GM18951 (cell line): ENCODE measurements around the gene AGFG2.

ENCODE experiments used
- POLR2A ChIP-seq: IDR thresholded peaks from 4 replicates; pipeline ENCODE4 v1.6.1; 2011; ENCODE audit warnings: mild to moderate bottlenecking; ENCODE audit not compliant: insufficient read length, insufficient read depth; ENCODE audit errors: extremely low read depth
- in situ Hi-C: fragments of 300-500 bp; cut with MboI; formaldehyde crosslinking; loops from one replicate; pipeline ENCODE4 v1.12.0; 2022; ENCODE audit warnings: low sequenced_read_pairs, mixed read lengths, inconsistent platforms; ENCODE audit not compliant: unreplicated experiment

AGFG2 gene

GRCh38 chr7:100568176-100568895, 29.3 kb downstream of the AGFG2 start:
- peak; percentile 8 for TF ChIP-seq POLR2A
- in situ Hi-C loops: no loop called here

GRCh38 chr7:100568896-100569844, 30.2 kb downstream of the AGFG2 start:
- in situ Hi-C loops: no loop called here

GRCh38 chr7:100570954-100571828, 32.2 kb downstream of the AGFG2 start:
- in situ Hi-C loops: no loop called here

More at GRCh38 chr7:100568896-100569844, 30.2 kb downstream of the AGFG2 start:
- TF ChIP-seq POLR2A: no peak

GRCh38 chr7:100571829-100572116, 32.8 kb downstream of the AGFG2 start:
- in situ Hi-C loops: no loop called here
- no peak for TF ChIP-seq POLR2A

More at GRCh38 chr7:100570954-100571828, 32.2 kb downstream of the AGFG2 start:
- TF ChIP-seq POLR2A: no peak

GRCh38 chr7:100572281-100572948, 33.4 kb downstream of the AGFG2 start:
- in situ Hi-C loops: no loop called here
- TF ChIP-seq POLR2A: no peak

- TF ChIP-seq POLR2A: no peak
- in situ Hi-C loops: no loop called here
Observed at GRCh38 chr7:100572949-100573675, 34.1 kb downstream of the AGFG2 start.

- TF ChIP-seq POLR2A: no peak
- in situ Hi-C loops: no loop called here
Observed at GRCh38 chr7:100573691-100574361, 34.8 kb downstream of the AGFG2 start, which contains the start of gene SAP25. Gene SAP25 (minus strand): TSS chr7:100573900. CDS start chr7:100573742, 158 bp downstream.

GRCh38 chr7:100574362-100575205, 35.6 kb downstream of the AGFG2 start:
- in situ Hi-C loops: no loop called here
- TF ChIP-seq POLR2A: no peak

GRCh38 chr7:100575206-100575631, 36.2 kb downstream of the AGFG2 start:
- TF ChIP-seq POLR2A: no peak
- in situ Hi-C loops: no loop called here

GRCh38 chr7:100575746-100576383, 36.9 kb downstream of the AGFG2 start:
- TF ChIP-seq POLR2A: no peak
- in situ Hi-C loops: no loop called here
